Panc1 (cell line): ENCODE results near the gene LZTS2. TPM values are rescaled to one million over a fixed set of nuclear protein-coding genes. Genes with fewer than 3 reads are reported as not detected.

ENCODE experiments used
- ATAC-seq: fragments of 200-7000 bp; cut with Tn5 transposase; 2 replicates; pipeline ENCODE4 v1.9.1; 2020; ENCODE audit warnings: mild to moderate bottlenecking, moderate library complexity
- BruUV-seq: library from RNA; stranded (reverse); fragments of 400-500 nt; replicated peaks from 2 replicates; lab custom pipeline; 2021; lab: Mats Ljungman, UMichigan
- CTCF ChIA-PET: fragments of 300-600 bp; sonication (Branson Sonifier 250); formaldehyde crosslinking; loops from one replicate; lab custom pipeline; 2022; ENCODE audit warnings: antibody characterized with exemption; lab: Charles Lee
- POLR2A ChIA-PET: fragments of 300-600 bp; sonication (Branson Sonifier 250); formaldehyde crosslinking; loops from one replicate; lab custom pipeline; 2022; ENCODE audit warnings: antibody characterized with exemption; lab: Charles Lee
- DNase-seq: peaks from one replicate; pipeline ENCODE4 v3.0.0-alpha.2; 2010; ENCODE audit warnings: low read depth, low spot score
- H3K27ac ChIP-seq: 2 replicates; pipeline ENCODE4 v1.5.1; 2011; ENCODE audit warnings: mild to moderate bottlenecking, low read length, inconsistent platforms
- H3K27me3 ChIP-seq: fragments of 200-500 bp; sonication (Bioruptor generic); 2 replicates; pipeline ENCODE4 v1.6.0; 2014; ENCODE audit warnings: low read length, inconsistent platforms; ENCODE audit not compliant: control insufficient read depth, insufficient read depth
- H3K36me3 ChIP-seq: fragments of 200-500 bp; sonication (Bioruptor generic); 2 replicates; pipeline ENCODE4 v1.5.1; 2014; ENCODE audit warnings: inconsistent platforms, mild to moderate bottlenecking, low read length, moderate library complexity; ENCODE audit not compliant: control insufficient read depth, insufficient read depth
- H3K4me1 ChIP-seq: 2 replicates; pipeline ENCODE4 v1.5.1; 2011; ENCODE audit warnings: inconsistent platforms, mild to moderate bottlenecking, low read length, moderate library complexity; ENCODE audit not compliant: control insufficient read depth, insufficient read depth
- H3K4me3 ChIP-seq, 2 experiments: 2 replicates each; pipeline ENCODE4 v1.5.1; 2011 to 2012; ENCODE audit warnings: low read depth in 2 of 2, low read length in 2 of 2, mild to moderate bottlenecking in 2 of 2, inconsistent platforms in 1 of 2, moderate library complexity in 1 of 2
- H3K9me3 ChIP-seq: fragments of 200-500 bp; sonication (Bioruptor generic); 2 replicates; pipeline ENCODE4 v1.5.1; 2014; ENCODE audit warnings: low read depth, mild to moderate bottlenecking, inconsistent platforms, low read length, moderate library complexity; ENCODE audit not compliant: control insufficient read depth, insufficient read depth
- POLR2AphosphoS5 ChIP-seq: IDR thresholded peaks from 2 replicates; pipeline ENCODE4 v1.6.1; 2012; ENCODE audit warnings: mild to moderate bottlenecking, low read depth, low read length, moderate library complexity
- REST ChIP-seq, 2 experiments: IDR thresholded peaks; 2 replicates each; pipeline ENCODE4 v1.6.1; 2011 to 2012; ENCODE audit warnings: low read depth in 2 of 2, control low read depth in 1 of 2, low read length in 1 of 2, mild to moderate bottlenecking in 1 of 2, moderate library complexity in 1 of 2; ENCODE audit not compliant: insufficient read depth in 1 of 2
- SIN3A ChIP-seq: IDR thresholded peaks from 2 replicates; pipeline ENCODE4 v1.6.1; 2012; ENCODE audit warnings: low read depth, mild to moderate bottlenecking, low read length, moderate library complexity, borderline replicate concordance; ENCODE audit not compliant: insufficient read depth
- TCF7L2 ChIP-seq: IDR thresholded peaks from 2 replicates; pipeline ENCODE4 v1.6.1; 2011; ENCODE audit warnings: mild to moderate bottlenecking, low read depth, low read length, inconsistent platforms
- in situ Hi-C: cut with HindIII; loops from 2 replicates; pipeline ENCODE4 v1.10.0; 2016; ENCODE audit warnings: low sequenced_read_pairs, low pct_unique_long_range_greater_than_20kb
- intact Hi-C: fragments of 100-400 bp; cut with micrococcal nuclease; formaldehyde crosslinking; loops from one replicate; pipeline ENCODE4 v1.10.0; 2022; ENCODE audit not compliant: unreplicated experiment
- total RNA-seq: library from RNA; stranded (reverse); gene quantifications from one replicate; pipeline ENCODE4 v1.2.1, GENCODE V29; 2021; ENCODE audit not compliant: unreplicated experiment
- TF ChIP-seq, protein P1 (sequence below): fragments of 450-650 bp; IDR thresholded peaks from 2 replicates; pipeline ENCODE4 v1.5.1; 2017; ENCODE audit warnings: mild to moderate bottlenecking

The LZTS2 gene
- total RNA-seq, 1 experiment from 2014 or later, result 65.5 TPM

DNA sequence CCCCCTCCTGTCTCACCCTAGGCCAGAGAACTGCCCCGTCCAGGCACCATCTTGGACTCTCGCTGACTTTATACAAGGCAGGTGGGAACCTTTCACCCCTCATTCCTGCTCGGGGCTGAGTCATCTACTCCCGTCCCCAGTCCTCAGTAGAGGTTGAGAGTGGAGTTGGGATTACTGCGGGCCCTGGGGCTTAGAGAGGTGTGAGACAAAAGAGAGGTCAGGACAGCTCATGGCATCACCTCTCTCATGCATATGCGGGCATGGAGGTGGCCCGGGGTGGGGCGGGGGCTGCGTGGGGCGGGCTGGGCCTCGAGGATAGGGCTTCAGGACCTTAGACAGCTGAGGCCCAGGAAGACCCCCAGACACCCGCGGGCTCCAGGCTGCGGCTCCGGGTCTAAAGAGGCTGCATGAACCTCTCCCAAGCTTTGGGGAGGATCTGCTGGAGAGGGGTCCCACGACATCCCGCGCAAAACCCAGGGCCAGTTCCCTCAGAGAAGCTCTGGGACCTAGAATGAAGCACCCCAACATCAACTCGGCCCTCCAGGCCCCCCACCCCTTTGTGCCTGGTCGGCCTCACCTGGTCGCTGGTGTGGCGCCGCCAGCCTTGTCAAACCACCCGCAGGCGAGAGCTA is 31.0 kb downstream of the LZTS2 start:
- no peaks in the 10 kb centered on the region for H3K27me3 ChIP-seq
- in situ Hi-C loops, result no loop called here
- no peaks in the 10 kb centered on the region for H3K9me3 ChIP-seq
- H3K27ac ChIP-seq, result no peak overlapping the region; the same call in 1 of the 2 replicates
- ATAC-seq, result no peak; the same call in 1 of the 2 replicates
- no peaks in the 10 kb centered on the region; the same call in 1 of the 2 replicates for H3K36me3 ChIP-seq
- TF ChIP-seq, protein P1, sequence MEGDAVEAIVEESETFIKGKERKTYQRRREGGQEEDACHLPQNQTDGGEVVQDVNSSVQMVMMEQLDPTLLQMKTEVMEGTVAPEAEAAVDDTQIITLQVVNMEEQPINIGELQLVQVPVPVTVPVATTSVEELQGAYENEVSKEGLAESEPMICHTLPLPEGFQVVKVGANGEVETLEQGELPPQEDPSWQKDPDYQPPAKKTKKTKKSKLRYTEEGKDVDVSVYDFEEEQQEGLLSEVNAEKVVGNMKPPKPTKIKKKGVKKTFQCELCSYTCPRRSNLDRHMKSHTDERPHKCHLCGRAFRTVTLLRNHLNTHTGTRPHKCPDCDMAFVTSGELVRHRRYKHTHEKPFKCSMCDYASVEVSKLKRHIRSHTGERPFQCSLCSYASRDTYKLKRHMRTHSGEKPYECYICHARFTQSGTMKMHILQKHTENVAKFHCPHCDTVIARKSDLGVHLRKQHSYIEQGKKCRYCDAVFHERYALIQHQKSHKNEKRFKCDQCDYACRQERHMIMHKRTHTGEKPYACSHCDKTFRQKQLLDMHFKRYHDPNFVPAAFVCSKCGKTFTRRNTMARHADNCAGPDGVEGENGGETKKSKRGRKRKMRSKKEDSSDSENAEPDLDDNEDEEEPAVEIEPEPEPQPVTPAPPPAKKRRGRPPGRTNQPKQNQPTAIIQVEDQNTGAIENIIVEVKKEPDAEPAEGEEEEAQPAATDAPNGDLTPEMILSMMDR, result no peak
- no peak for TF ChIP-seq REST (IDR thresholded peaks at IDR 0.05; ENCODE audit: insufficient read depth in 1 of 2, low read depth in 2 of 2, low read length in 1 of 2)
- TF ChIP-seq TCF7L2, result no peak
- TF ChIP-seq POLR2AphosphoS5, result no peak
- TF ChIP-seq SIN3A, result 0 out of 2 replicates have a peak, but pooled peaks have one; percentile 1
- intact Hi-C loops, result no loop called here
- peak overlapping the region; percentile 69 to 94 for H3K4me3 ChIP-seq
- DNase-seq, result no peak
- peaks cover 20% of the 10 kb centered on the region for H3K4me1 ChIP-seq
- ChIA-PET POLR2A (interaction anchor here (0.6 to 1.2 kb wide), 5 partner anchors 12 to 712 kb away, joined by 3 to 7 read pairs (median 4); no protein-coding TSS in a partner anchor), CTCF (interaction anchor here (0.5 to 3.1 kb wide), 10 partner anchors 7 to 470 kb away, joined by 3 to 22 read pairs (median 5); no protein-coding TSS in a partner anchor)
- BruUV-seq, result no TSS peak

DNA sequence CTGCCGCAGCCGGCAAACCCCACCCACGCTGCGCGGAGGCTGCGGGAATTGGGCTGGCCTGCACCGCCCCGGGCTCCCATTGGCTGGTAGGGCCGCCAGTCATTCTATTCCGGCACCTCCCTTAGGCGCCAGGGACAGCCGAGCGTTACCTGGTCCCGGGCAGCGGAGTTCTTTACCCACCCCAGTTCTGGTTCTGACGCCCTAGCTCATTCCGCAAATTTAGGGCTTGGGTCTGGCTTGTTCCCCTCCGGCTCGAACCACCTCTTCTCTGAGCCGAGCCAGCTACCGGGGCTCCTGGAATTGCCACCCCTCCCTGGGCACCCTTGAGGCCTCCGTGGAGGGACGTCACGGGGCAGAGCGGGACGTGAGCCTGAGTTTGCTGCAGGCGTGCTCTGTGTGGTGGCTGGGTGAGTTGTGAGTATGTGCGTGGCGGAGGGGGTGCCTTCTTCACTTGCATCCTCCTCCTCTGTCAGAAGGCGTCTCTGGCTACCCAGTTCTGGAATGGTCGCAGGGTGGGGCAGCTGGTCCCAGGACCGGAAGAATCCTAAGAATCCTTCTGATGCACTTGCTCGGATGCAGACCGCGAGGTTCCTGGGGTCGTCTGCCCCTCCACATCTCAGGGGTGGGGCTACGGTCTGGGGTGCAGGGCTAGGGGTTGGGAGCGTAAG is 31.7 kb downstream of the LZTS2 start, which contains the start of the genes PDZD7 and SFXN3:
Gene PDZD7, minus strand, starts transcription at position 2 of the 668 bp plus-strand sequence. CDS start 910 bp downstream, outside the sequence.
Gene SFXN3, plus strand, starts transcription at position 107 of the 668 bp plus-strand sequence. CDS start 3,461 bp downstream, outside the sequence.
- TF ChIP-seq REST (IDR thresholded peaks at IDR 0.05; ENCODE audit: insufficient read depth in 1 of 2, low read depth in 2 of 2, low read length in 1 of 2) (0 out of 4 replicates have a peak, but pooled peaks of 1 of the 2 experiments have one; percentile 39), POLR2AphosphoS5 (no peak)
- CTCF ChIA-PET, result interaction anchor here (0.6 to 3.1 kb wide), 11 partner anchors 10 to 470 kb away, joined by 3 to 22 read pairs (median 6); no protein-coding TSS in a partner anchor
- peak; percentile 93 for ATAC-seq
- H3K4me1 ChIP-seq, result peaks cover 20% of the 10 kb centered on the region
- no peak within 1 kb of the TSS; the same call in 1 of the 2 replicates for H3K27ac ChIP-seq
- intact Hi-C loops (no loop called here), in situ Hi-C loops (no loop called here)
- no TSS peak for BruUV-seq
- no peaks in the 10 kb centered on the region for H3K9me3 ChIP-seq
- POLR2A ChIA-PET, result interaction anchor here (0.6 to 1.2 kb wide), 4 partner anchors 11 to 712 kb away, joined by 3 to 7 read pairs (median 5); no protein-coding TSS in a partner anchor
- DNase-seq, result no peak
- H3K27me3 ChIP-seq, result no peaks in the 10 kb centered on the region
- no peaks in the 10 kb centered on the region; the same call in 1 of the 2 replicates for H3K36me3 ChIP-seq
- peak within 1 kb of the TSS; percentile 69 to 94 for H3K4me3 ChIP-seq
